Activated CD8-positive, alpha-beta memory T cell treated with anti-CD3 and anti-CD28 coated beads for 36 hours (primary cell): ENCODE results near the gene DNAH9. TPM values are rescaled to one million over a fixed set of nuclear protein-coding genes. Genes with fewer than 3 reads are reported as not detected.

Experiments
- CTCF ChIA-PET: fragments of 350-600 bp; sonication (Branson Sonifier 250); formaldehyde crosslinking; loops from one replicate; lab custom pipeline; 2021; ENCODE audit warnings: antibody characterized with exemption; lab: Charles Lee
- POLR2A ChIA-PET: fragments of 350-600 bp; sonication (Branson Sonifier 250); formaldehyde crosslinking; loops from one replicate; lab custom pipeline; 2021; ENCODE audit warnings: antibody characterized with exemption; lab: Charles Lee
- total RNA-seq, 2 experiments: library from RNA; stranded (reverse); gene quantifications; one replicate each; pipeline ENCODE4 v1.2.3, GENCODE V29; 2021

DNAH9 gene
- total RNA-seq, 2 experiments from 2014 or later, result not detected

GRCh38 chr17:11601661-11602060 lies 3.4 kb downstream of the DNAH9 start:
- CTCF ChIA-PET, result no interaction called here
- POLR2A ChIA-PET, result no interaction called here

DNA sequence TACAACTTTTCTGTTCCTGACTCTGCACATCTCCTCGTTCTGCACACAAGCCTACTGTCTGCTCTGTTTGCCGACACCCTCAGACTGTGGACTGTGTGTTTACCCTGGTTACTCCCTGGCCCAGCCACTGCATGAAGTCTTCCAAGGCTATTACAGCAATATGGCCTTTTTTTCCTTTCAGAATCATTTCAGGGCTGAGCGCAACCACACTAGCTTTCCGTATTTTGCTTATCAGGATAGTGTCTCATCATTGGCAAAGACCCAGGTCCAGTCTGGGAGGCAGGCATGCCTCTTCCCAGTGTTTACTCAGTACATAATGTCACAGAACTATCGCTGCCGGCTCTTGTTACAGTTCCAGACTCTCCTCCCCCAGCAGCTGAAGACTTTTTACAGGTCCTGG lies 10.1 kb downstream of the DNAH9 start:
- CTCF ChIA-PET, result no interaction called here

DNA sequence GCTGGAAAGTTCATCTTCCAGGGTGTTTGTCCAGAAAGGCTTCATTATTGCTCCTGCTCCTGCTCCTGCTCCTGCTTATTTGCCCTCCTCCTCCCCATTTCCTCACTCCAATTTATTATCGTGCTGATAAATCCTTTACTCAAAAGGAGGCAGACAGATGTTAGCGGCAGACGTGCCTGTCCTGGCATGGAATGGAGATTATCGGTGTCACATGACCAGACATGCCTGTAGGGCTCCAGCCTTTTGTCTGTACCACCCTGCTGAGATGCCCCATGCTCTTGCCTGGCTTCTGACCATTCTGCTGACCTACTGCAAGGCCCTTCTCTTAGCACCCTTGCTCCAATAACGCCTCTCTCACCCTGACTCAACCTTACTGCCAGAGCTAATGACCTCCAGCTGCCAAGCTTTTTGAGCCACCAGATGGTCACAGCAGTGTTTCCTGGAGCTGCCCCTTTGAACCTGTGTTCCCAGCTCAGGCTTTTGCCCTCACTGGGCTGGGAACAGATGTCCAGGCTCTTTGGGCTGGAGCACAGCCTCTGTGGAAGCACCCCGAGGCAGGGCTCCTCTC lies 12.8 kb downstream of the DNAH9 start:
- CTCF ChIA-PET, result no interaction called here

More for the DNA sequence above, 10.1 kb downstream of the DNAH9 start:
- POLR2A ChIA-PET, result no interaction called here

GRCh38 chr17:11612956-11613355 lies 14.7 kb downstream of the DNAH9 start:
- POLR2A ChIA-PET, result no interaction called here
- CTCF ChIA-PET, result no interaction called here

More for the DNA sequence above, 12.8 kb downstream of the DNAH9 start:
- POLR2A ChIA-PET, result no interaction called here

GRCh38 chr17:11618861-11619566 lies 20.7 kb downstream of the DNAH9 start:
- POLR2A ChIA-PET, result no interaction called here
- CTCF ChIA-PET, result no interaction called here

DNA sequence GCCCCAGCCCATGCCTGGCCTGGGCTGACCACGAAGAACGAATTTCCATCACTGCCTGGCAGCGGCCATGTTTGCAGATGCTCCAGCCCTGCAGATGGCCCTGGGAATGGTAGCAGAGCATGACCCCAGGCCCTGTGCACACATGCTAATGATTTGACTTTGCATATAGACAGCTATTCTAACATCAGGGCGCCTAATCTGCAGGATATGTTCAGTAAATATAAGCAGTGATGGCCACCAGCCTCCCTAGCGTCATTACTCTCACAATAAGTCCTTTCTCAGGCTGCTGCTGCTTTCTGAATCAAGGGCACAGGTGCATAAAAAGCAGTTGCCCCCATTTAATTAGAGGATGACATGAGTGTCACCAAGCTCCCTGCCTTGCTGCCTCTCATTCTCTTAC lies 24.2 kb downstream of the DNAH9 start:
- ChIA-PET CTCF (no interaction called here), POLR2A (no interaction called here)

DNA sequence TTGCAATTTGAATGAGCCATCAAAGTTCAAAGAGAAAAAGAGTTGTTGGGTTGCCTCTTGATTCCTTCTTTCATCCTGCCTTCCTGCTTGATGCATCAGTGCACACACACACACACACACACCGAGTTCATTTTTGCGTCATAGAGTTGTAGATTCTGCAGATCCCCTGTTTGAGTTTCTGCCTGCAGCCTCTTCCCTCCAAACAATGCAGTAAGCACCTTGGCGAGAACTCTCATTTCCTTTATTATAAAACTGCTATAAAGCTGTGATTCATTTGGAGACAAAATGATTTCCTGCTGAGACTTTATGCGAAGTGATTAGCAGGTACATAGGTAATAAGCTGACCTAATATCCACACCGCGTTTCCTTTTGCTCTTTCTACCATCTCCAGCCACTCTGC lies 26.7 kb downstream of the DNAH9 start:
- ChIA-PET POLR2A (no interaction called here), CTCF (no interaction called here)

DNA sequence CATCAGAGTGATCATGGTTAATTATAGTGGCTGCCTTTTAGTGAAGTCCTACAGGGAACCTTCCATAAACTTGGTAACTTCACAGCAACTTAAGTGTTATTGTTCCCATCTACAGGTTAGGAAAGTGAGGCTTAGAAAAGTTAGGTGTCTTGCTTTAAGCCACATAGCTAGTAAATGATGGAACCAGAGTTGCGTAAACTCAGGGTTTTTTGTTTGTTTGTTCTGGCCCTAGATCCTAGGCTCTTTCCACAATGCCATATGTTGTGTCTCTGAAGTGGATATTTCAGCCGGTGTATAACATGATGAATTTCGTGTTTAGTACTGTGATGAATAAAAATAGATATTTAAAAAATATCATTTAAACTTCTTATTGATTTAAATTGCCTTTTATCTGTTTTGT lies 27.6 kb downstream of the DNAH9 start:
- POLR2A ChIA-PET, result no interaction called here
- CTCF ChIA-PET, result no interaction called here

DNA sequence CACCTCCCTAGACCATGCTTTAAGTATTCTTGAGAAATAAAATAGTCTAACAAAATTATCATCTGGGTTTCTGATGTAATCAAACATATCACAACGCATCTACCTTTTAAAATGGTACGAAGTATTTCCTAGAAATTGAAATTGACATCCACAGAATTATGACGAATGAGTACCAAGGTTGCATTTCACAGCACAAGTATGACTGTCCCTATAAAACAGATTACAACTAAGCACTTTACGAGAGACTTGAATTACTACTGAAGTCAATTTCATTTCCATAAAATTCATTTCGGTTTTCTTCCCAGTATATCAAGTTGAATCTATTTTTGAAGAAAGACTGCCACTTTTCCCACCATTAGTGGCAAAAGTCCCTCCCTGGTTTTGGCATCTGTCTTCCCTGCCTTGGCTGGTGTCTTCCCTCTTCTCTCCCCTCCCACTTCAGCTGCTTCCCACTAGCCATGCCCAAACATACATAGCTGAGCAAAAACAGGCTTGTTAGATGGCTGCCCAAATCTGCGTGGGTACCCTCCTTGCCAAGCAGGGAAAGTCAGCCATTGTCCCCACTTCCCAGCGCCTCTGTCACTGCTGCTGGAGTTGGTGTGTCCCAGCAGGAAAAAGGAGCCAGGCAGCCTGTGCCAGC lies 29.2 kb downstream of the DNAH9 start:
- ChIA-PET POLR2A (no interaction called here), CTCF (no interaction called here)

- POLR2A ChIA-PET, result no interaction called here
- CTCF ChIA-PET, result no interaction called here
Observed at GRCh38 chr17:11628374-11628773, 30.1 kb downstream of the DNAH9 start.

GRCh38 chr17:11628831-11629230 lies 30.6 kb downstream of the DNAH9 start:
- ChIA-PET POLR2A (no interaction called here), CTCF (no interaction called here)

GRCh38 chr17:11636771-11637170 lies 38.5 kb downstream of the DNAH9 start:
- POLR2A ChIA-PET, result no interaction called here
- CTCF ChIA-PET, result no interaction called here

GRCh38 chr17:11637796-11638195 lies 39.5 kb downstream of the DNAH9 start:
- ChIA-PET POLR2A (no interaction called here), CTCF (no interaction called here)

DNA sequence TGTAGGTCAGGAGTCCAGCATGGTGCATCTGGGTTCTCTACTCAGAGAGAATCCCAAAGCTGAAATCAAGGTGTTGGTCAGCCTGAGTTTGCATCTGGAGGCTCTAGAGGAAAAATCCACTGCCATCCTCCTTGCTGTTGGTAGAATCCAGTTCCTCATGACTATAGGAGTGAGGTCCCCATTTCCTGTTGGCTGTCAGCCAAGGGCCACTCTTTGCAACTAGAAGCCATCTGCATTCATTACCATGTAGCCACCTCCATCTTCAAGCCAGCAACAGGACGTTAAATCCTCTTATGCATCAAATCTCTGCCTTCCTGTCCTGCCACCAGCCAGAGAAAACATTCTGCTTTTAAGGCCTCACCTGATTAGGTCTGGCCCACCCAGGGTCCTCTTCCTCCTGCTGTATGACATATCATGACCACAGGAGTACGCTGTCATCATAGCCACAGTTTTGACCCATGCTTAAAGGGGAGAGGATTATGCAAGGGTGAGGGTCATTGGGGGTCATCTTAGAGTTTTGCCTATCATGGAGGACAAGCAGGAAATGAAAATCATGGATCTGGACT lies 40.5 kb downstream of the DNAH9 start:
- ChIA-PET CTCF (no interaction called here), POLR2A (no interaction called here)

DNA sequence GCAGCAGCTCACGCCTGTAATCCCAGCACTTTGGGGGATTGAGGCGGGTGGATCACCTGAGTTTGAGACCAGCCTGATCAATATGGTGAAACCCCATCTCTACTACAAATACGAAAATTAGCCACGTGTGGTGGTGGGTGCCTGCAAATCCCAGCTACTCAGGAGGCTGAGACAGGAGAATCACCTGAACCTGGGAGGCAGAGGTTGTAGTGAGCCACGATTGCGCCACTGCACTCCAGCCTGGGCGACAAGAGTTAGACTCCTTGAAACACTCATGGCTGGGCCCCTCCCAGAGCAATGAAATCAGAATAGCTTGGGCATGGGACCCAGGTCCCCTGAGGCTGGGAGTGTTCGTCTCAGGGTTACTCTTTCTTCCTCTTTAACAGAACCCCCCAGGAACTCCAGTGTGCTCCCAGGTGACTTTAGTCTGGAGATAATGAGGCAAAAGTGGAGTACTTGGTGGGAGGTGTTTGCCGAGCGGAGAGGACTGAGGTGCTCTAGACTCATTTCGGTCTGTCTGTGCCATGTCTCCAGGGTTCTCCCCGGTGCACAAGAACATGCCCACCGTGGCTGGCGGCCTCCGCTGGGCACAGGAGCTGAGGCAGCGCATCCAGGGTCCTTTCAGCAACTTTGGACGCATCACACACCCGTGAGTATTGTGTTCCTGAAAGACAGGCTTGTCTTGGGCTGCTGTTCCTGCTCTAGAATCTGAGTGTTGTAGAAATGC lies 41.6 kb downstream of the DNAH9 start:
- ChIA-PET POLR2A (no interaction called here), CTCF (no interaction called here)

DNA sequence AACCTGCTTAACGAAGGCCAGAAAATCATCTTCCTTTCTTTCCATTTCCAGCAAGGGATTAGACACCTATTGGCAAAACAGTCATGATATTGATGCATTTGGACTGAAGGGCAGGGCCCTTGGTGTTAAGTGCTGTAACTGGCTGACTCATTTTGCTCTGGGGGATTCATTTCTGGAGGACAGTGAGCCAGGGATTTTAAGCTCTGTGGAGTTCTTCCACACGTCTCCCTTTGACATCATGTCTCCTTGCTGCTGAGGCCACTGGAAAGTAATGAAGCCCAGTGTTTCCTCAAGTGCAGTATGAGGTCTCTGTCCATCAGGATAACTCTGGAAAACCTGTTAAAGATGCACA lies 42.2 kb downstream of the DNAH9 start:
- CTCF ChIA-PET, result no interaction called here
- POLR2A ChIA-PET, result no interaction called here

DNA sequence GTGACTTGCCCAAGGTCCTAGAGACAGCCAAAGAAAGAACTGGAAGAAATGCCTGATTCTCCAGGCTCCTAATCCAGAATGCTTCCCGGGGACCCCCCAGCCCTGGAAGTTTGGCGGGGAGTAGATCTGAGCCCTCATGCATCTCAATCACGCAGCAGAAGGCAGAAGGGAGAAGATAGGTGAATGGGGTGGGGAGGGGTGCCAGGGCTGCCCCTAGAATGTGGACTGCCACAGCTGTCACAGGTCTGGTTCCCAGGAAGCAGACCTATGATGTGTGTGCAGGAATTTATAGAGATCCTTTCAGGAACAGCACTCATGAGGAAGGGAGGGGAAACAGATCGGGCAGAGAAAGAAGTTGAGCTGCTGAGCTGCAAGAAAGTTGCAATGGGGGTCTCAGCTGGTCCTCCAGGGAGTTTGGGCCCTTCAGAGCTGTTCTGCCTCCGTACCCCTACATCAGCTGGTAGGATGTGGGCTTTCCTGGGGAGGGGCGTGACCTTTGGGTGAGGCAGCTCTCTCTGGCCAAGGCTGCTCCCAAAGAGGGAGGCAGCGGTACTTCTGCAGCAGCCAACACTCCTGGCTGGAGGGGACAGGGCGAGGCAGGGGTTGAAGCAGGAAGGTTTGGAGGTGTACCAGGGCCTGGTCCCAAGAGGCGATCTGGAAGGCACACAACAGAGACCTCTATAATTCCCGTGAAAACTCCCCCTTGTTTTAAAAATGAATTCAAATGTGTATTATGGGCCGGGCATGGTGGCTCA lies 43.4 kb downstream of the DNAH9 start:
- ChIA-PET POLR2A (no interaction called here), CTCF (no interaction called here)

DNA sequence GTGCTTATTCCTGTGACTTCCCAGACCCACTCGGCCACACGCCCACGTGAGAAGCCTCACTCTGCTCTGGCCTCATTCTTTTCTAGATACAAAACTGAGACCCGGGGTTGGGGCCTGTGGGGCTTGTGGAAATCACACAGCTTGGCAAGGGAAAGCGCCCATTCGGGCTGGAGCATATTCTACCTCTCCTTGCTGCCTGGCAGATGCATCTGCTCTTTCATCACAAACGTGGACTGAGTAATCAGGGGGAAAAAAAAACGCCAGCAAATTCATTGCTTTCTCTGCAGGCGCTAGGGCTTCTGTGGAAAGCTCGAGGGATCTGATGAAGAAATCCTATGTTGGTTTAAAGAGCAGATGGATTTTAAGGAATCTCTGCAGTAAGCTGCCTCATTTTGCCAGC lies 44.4 kb downstream of the DNAH9 start:
- POLR2A ChIA-PET, result no interaction called here
- CTCF ChIA-PET, result no interaction called here

GRCh38 chr17:11643851-11644250 lies 45.6 kb downstream of the DNAH9 start:
- CTCF ChIA-PET, result interaction anchor here (1.1 kb wide), 1 partner anchor 110 kb away, joined by 4 read pairs; no protein-coding TSS in a partner anchor
- POLR2A ChIA-PET, result no interaction called here
